ENCODE results near the gene CDH20.

The CDH20 gene

DNA sequence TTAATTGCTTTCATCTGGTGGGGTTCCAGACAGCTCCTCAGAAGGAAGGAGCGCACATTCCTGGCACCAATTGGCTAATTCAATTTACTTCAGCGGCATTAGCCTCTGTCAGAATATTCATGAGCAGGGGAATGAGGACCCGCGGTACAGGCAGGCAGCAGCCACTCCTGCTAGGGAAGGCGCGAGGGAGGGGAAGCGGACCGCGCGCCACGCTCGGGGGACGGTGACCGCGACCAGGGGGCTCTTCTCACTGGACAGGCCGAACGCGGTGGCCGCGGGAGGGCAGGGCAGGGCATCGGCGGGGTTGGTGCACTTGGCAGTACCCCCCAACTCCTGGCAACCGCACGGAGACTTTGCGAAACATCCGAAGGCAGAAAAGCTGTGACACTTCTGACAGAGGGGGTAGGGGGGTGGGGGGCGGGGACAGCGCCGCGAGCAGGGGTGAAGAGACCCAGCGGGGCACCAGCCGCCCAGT is at the start of gene CDH20:
Gene CDH20, plus strand, starts transcription at position 160 of the 475 bp plus-strand sequence.
- TF ChIP-seq, protein P1, sequence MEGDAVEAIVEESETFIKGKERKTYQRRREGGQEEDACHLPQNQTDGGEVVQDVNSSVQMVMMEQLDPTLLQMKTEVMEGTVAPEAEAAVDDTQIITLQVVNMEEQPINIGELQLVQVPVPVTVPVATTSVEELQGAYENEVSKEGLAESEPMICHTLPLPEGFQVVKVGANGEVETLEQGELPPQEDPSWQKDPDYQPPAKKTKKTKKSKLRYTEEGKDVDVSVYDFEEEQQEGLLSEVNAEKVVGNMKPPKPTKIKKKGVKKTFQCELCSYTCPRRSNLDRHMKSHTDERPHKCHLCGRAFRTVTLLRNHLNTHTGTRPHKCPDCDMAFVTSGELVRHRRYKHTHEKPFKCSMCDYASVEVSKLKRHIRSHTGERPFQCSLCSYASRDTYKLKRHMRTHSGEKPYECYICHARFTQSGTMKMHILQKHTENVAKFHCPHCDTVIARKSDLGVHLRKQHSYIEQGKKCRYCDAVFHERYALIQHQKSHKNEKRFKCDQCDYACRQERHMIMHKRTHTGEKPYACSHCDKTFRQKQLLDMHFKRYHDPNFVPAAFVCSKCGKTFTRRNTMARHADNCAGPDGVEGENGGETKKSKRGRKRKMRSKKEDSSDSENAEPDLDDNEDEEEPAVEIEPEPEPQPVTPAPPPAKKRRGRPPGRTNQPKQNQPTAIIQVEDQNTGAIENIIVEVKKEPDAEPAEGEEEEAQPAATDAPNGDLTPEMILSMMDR (conservative IDR thresholded peaks at IDR 0.05; ENCODE audit: control insufficient read depth, insufficient read depth, low read depth, low read length) = no peak
- H3K4me3 ChIP-seq (ENCODE audit: control insufficient read depth, low read depth, low read length) = peak within 1 kb of the TSS; percentile 47
- DNase-seq (ENCODE audit: low read depth) = no peak

DNA sequence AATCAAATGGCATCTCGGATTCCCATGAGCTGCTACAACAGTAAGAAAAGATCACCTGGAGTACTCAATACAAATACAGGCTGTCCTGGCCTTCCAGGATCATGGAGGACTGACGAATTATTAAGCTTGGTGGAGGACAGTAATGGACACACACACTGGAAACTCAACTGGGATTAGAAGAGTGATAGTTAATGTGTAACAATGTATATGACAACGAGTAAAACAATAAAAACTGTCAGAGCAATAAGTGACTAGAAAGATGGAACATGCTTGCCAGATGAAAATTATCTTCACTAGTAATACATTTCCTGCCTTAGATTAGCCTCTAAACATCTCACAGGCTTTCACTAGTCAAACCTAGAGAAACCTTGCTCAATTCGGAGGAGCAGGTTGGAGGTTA is 49.2 kb upstream of the CDH20 start:
- DNase-seq (ENCODE audit: low read depth) = no peak
- TF ChIP-seq, protein P1 (conservative IDR thresholded peaks at IDR 0.05; ENCODE audit: control insufficient read depth, insufficient read depth, low read depth, low read length) = no peak
- no peak overlapping the region for H3K4me3 ChIP-seq (ENCODE audit: control insufficient read depth, low read depth, low read length)

DNA sequence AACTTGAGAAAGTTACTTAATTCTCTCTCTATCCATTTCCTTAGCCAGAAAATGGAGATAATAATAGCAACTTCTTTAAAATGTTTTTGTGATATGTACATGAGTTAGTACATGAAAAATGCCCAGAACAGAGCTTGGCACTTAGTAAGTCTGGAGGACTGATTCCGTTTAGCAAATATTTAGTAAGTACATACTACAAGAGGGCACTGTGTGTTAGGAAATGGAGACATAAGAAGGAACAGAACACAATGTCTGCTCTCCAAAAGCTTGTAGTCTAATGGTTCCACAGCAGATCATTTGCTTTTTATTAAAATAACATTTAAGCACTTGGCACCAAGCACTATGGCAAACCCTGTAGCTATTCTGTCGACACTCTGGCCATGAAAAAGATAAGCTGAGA is 47.5 kb upstream of the CDH20 start:
- H3K4me3 ChIP-seq (ENCODE audit: control insufficient read depth, low read depth, low read length) = no peak overlapping the region
- DNase-seq (ENCODE audit: low read depth) = no peak
- TF ChIP-seq, protein P1 (conservative IDR thresholded peaks at IDR 0.05; ENCODE audit: control insufficient read depth, insufficient read depth, low read depth, low read length) = no peak

DNA sequence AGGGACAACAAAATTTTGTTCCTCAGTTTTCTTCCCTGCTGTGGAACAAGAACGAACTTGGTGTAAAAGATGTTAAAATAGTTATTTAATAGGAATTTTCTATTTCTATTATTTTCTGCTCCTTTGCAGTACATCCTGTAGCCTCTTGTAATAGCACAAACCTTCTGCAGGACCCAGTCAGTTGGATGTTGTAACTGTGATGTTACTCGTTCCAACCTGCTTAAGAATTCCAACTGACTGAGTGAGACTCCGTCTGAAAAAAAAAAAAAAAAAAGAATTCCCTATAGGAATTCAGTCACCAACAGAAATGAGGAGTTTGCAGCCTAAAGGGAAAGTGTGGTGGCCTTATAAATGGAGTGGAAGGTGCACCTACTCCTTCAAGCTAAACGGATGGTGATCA is 46.4 kb upstream of the CDH20 start:
- TF ChIP-seq, protein P1 (conservative IDR thresholded peaks at IDR 0.05; ENCODE audit: control insufficient read depth, insufficient read depth, low read depth, low read length) = no peak
- H3K4me3 ChIP-seq (ENCODE audit: control insufficient read depth, low read depth, low read length) = no peak overlapping the region
- no peak for DNase-seq (ENCODE audit: low read depth)

DNA sequence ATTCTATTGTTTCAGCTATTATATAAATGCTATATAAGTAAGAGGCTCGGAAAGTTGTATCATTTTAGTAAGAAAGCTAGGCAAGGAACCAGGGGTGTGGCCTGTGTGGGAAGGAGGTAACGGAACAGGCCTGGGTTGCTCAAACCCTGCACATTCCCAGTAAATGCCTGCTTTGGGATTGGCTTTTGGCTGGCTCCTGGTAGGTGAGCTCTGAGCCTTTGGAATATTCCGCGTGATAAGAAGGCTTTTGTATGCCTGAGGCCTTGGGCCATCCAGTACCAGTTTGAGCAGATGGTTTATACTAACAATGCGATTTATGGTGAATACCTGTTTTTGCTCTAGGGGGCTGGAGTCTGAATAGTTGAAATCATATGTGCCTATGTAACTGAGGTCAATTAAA is 42.6 kb upstream of the CDH20 start:
- TF ChIP-seq, protein P1 (conservative IDR thresholded peaks at IDR 0.05; ENCODE audit: control insufficient read depth, insufficient read depth, low read depth, low read length) = no peak
- H3K4me3 ChIP-seq (ENCODE audit: control insufficient read depth, low read depth, low read length) = no peak overlapping the region
- no peak for DNase-seq (ENCODE audit: low read depth)

DNA sequence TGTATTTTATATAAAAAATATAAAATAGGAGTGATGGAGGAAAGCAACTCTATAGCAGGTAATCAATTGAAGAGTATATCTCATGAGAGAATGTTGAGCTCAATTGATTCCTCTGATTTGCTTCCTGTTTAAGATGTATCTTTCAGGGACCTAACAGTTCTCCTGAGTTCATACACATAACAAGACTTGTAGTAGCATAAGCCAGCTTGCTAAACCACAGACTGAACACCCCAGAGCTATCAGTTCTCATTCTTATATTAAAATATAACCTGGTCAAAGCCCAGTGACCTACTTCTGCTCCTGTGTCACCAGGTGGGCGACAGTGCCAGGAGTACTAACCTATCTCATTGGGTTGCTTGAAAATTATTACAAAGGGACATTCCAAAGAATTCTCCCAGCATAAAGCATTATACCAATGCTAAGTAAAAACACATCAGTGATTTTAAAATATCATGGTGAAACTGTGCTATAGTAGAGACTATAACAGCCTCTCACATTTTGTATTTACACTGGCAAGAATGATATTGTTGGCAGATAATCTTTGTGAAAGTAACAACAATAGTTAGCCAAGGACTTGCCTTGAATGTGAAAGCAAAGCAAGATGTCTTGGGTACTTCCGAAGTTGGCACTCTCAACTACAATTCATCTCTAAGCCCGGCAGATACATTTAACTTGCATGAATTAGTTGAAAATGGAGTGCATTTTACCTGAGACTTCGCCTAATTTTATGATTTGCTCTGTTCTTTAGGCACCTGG is 40.8 kb upstream of the CDH20 start:
- TF ChIP-seq, protein P1 (conservative IDR thresholded peaks at IDR 0.05; ENCODE audit: control insufficient read depth, insufficient read depth, low read depth, low read length) = no peak
- no peak overlapping the region for H3K4me3 ChIP-seq (ENCODE audit: control insufficient read depth, low read depth, low read length)
- DNase-seq (ENCODE audit: low read depth) = no peak

All from fibroblast of mammary gland (primary cell).